ENCODE measurements around the gene TPSB2. TPM values are rescaled to one million over a fixed set of nuclear protein-coding genes. Genes with fewer than 3 reads are reported as not detected.

TPSB2 gene
- total RNA-seq, 1 donor from 2014 or later = not detected

DNA sequence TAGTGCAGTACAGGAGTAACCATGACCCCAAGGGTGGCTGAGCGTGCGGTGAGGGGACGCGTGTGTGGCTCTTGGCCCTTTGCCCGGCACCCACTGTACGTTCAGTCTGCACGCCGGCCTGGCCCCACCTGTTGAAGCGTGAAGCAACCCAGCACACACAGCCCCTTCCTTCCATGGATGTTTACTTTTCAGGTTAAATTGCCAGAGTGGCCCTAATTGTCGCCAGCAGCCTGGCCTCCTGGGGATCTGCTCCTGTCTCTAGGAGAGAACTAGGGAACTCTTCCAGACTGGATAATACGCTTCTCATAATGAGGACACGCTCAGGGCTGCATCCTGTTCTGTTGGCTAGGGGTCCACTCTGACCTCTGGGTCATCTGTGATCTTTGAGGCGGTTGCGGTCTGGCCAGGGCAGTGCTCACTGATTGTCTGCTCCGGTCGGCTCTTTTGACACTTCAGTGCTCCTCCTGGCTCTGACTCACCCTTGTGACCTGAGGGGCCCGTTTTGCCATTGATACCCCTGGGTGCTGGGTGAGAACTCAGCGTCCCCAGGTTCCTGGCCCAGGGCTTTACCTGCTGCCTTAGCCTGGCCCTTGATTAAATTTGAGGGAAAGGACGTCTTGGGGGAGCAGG, 32.6 kb downstream of the TPSB2 start:
- peaks cover 2% of the 10 kb centered on the region for H3K4me1 ChIP-seq (ENCODE audit: insufficient read depth, low read length)
- no peaks in the 10 kb centered on the region for H3K79me2 ChIP-seq (ENCODE audit: insufficient read depth, low read length)
- H3K27ac Mint-ChIP-seq (ENCODE audit: unreplicated experiment) = no peak overlapping the region
- no peak overlapping the region for H3K9ac ChIP-seq (ENCODE audit: low read length)
- H3K4me1 Mint-ChIP-seq (ENCODE audit: low read depth, unreplicated experiment) = no peaks in the 10 kb centered on the region
- no peak for TF ChIP-seq EZH2 (IDR thresholded peaks at IDR 0.05; ENCODE audit: insufficient read depth, low read length)
- TF ChIP-seq, protein P1, sequence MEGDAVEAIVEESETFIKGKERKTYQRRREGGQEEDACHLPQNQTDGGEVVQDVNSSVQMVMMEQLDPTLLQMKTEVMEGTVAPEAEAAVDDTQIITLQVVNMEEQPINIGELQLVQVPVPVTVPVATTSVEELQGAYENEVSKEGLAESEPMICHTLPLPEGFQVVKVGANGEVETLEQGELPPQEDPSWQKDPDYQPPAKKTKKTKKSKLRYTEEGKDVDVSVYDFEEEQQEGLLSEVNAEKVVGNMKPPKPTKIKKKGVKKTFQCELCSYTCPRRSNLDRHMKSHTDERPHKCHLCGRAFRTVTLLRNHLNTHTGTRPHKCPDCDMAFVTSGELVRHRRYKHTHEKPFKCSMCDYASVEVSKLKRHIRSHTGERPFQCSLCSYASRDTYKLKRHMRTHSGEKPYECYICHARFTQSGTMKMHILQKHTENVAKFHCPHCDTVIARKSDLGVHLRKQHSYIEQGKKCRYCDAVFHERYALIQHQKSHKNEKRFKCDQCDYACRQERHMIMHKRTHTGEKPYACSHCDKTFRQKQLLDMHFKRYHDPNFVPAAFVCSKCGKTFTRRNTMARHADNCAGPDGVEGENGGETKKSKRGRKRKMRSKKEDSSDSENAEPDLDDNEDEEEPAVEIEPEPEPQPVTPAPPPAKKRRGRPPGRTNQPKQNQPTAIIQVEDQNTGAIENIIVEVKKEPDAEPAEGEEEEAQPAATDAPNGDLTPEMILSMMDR (IDR thresholded peaks at IDR 0.05; ENCODE audit: insufficient read depth, low read depth, low read length) = no peak
- no peak overlapping the region for H3K4me3 Mint-ChIP-seq (ENCODE audit: unreplicated experiment)
- FAIRE-seq (no peak), DNase-seq (ENCODE audit: low read depth) (no peak)
- peaks cover 37% of the 10 kb centered on the region for H4K20me1 ChIP-seq (ENCODE audit: insufficient read depth, low read length)
- no peaks in the 10 kb centered on the region for H3K27me3 ChIP-seq (ENCODE audit: insufficient read depth, low read length)
- H3K27me3 Mint-ChIP-seq (ENCODE audit: low read depth, unreplicated experiment) = peaks cover 11% of the 10 kb centered on the region
- H3K4me3 ChIP-seq (ENCODE audit: insufficient read depth, low read depth, low read length) = no peak overlapping the region
- H3K27ac ChIP-seq (ENCODE audit: low read depth, low read length) = no peak overlapping the region
- no peaks in the 10 kb centered on the region for H3K9me3 ChIP-seq (ENCODE audit: insufficient read depth, low read depth, low read length)
- no peaks in the 10 kb centered on the region for H3K9me3 Mint-ChIP-seq (ENCODE audit: unreplicated experiment)
- no peaks in the 10 kb centered on the region for H3K36me3 ChIP-seq (ENCODE audit: insufficient read depth, low read length)
- no peak overlapping the region for H2AFZ ChIP-seq (ENCODE audit: low read depth, low read length)
- peaks cover 6% of the 10 kb centered on the region for H3K36me3 Mint-ChIP-seq (ENCODE audit: low read depth, unreplicated experiment)
- no peak overlapping the region for H3K4me2 ChIP-seq (ENCODE audit: low read length)

DNA sequence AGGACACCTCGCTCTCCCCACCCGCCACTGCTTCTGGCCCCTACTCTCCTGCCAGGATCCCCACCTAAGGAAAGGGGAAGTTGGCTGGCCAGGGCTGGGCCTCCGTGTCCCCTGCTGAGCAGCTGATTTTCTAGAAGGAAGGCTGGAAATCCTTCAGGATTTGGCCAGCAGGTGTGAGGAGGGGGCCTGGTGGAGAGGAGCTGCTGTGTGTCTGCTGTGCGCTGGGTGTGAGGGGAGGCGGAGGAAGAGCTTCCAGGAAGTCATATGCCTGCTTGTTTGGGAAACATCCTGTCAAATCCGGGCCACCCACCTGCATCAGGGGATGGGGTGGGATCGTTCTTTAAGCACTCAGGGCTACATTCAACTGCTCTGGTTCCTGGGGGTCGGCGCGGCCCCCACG, 33.5 kb downstream of the TPSB2 start:
- Histone ChIP-seq H3K36me3 (ENCODE audit: insufficient read depth, low read length) (no peaks in the 10 kb centered on the region), H3K4me3 (ENCODE audit: insufficient read depth, low read depth, low read length) (no peak overlapping the region), H4K20me1 (ENCODE audit: insufficient read depth, low read length) (peaks cover 43% of the 10 kb centered on the region), H3K4me2 (ENCODE audit: low read length) (no peak overlapping the region), H3K27ac (ENCODE audit: low read depth, low read length) (no peak overlapping the region), H3K4me1 (ENCODE audit: insufficient read depth, low read length) (peaks cover 2% of the 10 kb centered on the region), H3K9ac (ENCODE audit: low read length) (no peak overlapping the region), H3K27me3 (ENCODE audit: insufficient read depth, low read length) (no peaks in the 10 kb centered on the region), H3K79me2 (ENCODE audit: insufficient read depth, low read length) (no peaks in the 10 kb centered on the region), H3K9me3 (ENCODE audit: insufficient read depth, low read depth, low read length) (no peaks in the 10 kb centered on the region), H2AFZ (ENCODE audit: low read depth, low read length) (no peak overlapping the region)
- TF ChIP-seq, protein P1 (IDR thresholded peaks at IDR 0.05; ENCODE audit: insufficient read depth, low read depth, low read length) = no peak
- no peak for TF ChIP-seq EZH2 (IDR thresholded peaks at IDR 0.05; ENCODE audit: insufficient read depth, low read length)
- H3K9me3 Mint-ChIP-seq (ENCODE audit: unreplicated experiment) = no peaks in the 10 kb centered on the region
- no peak overlapping the region for H3K4me3 Mint-ChIP-seq (ENCODE audit: unreplicated experiment)
- DNase-seq (ENCODE audit: low read depth) = no peak
- no peak for FAIRE-seq
- peaks cover 4% of the 10 kb centered on the region for H3K36me3 Mint-ChIP-seq (ENCODE audit: low read depth, unreplicated experiment)
- peaks cover 11% of the 10 kb centered on the region for H3K27me3 Mint-ChIP-seq (ENCODE audit: low read depth, unreplicated experiment)
- no peaks in the 10 kb centered on the region for H3K4me1 Mint-ChIP-seq (ENCODE audit: low read depth, unreplicated experiment)
- no peak overlapping the region for H3K27ac Mint-ChIP-seq (ENCODE audit: unreplicated experiment)

DNA sequence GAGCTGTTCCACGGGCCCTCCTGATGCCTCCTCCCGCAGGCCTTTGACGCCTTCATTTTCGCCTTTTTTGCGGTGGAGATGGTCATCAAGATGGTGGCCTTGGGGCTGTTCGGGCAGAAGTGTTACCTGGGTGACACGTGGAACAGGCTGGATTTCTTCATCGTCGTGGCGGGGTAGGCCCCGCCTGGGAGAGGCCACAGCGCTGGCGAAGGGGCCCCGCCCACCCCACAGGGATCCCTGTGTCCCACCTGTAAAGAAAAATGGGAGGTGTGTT, 34.7 kb downstream of the TPSB2 start:
- Histone ChIP-seq H3K9ac (ENCODE audit: low read length) (no peak overlapping the region), H3K36me3 (ENCODE audit: insufficient read depth, low read length) (no peaks in the 10 kb centered on the region), H4K20me1 (ENCODE audit: insufficient read depth, low read length) (peaks cover 46% of the 10 kb centered on the region), H3K27me3 (ENCODE audit: insufficient read depth, low read length) (no peaks in the 10 kb centered on the region), H3K9me3 (ENCODE audit: insufficient read depth, low read depth, low read length) (no peaks in the 10 kb centered on the region), H3K4me2 (ENCODE audit: low read length) (no peak overlapping the region), H3K27ac (ENCODE audit: low read depth, low read length) (no peak overlapping the region), H3K4me1 (ENCODE audit: insufficient read depth, low read length) (peaks cover 2% of the 10 kb centered on the region), H3K79me2 (ENCODE audit: insufficient read depth, low read length) (no peaks in the 10 kb centered on the region), H2AFZ (ENCODE audit: low read depth, low read length) (no peak overlapping the region), H3K4me3 (ENCODE audit: insufficient read depth, low read depth, low read length) (no peak overlapping the region)
- Mint-ChIP-seq H3K27me3 (ENCODE audit: low read depth, unreplicated experiment) (peaks cover 11% of the 10 kb centered on the region), H3K4me1 (ENCODE audit: low read depth, unreplicated experiment) (no peaks in the 10 kb centered on the region), H3K36me3 (ENCODE audit: low read depth, unreplicated experiment) (no peaks in the 10 kb centered on the region), H3K4me3 (ENCODE audit: unreplicated experiment) (no peak overlapping the region), H3K27ac (ENCODE audit: unreplicated experiment) (no peak overlapping the region), H3K9me3 (ENCODE audit: unreplicated experiment) (no peaks in the 10 kb centered on the region)
- FAIRE-seq (no peak), DNase-seq (ENCODE audit: low read depth) (no peak)
- no peak for TF ChIP-seq EZH2 (IDR thresholded peaks at IDR 0.05; ENCODE audit: insufficient read depth, low read length)
- TF ChIP-seq, protein P1 (IDR thresholded peaks at IDR 0.05; ENCODE audit: insufficient read depth, low read depth, low read length) = no peak

All from astrocyte (in vitro differentiated cells and primary cell).